TTC549 (cell line): ENCODE results near the gene ZNF483.
"Not testable (repeated sequence)": the region's sequence is repeated elsewhere in the genome, so short reads cannot be mapped to it uniquely, and the experiment has no call there.

Experiments
- FAIRE-seq: peaks from 2 replicates; lab custom pipeline; 2012; peaks lifted over from hg19 to GRCh38; lab: Jason Lieb, UNC

ZNF483 gene

DNA sequence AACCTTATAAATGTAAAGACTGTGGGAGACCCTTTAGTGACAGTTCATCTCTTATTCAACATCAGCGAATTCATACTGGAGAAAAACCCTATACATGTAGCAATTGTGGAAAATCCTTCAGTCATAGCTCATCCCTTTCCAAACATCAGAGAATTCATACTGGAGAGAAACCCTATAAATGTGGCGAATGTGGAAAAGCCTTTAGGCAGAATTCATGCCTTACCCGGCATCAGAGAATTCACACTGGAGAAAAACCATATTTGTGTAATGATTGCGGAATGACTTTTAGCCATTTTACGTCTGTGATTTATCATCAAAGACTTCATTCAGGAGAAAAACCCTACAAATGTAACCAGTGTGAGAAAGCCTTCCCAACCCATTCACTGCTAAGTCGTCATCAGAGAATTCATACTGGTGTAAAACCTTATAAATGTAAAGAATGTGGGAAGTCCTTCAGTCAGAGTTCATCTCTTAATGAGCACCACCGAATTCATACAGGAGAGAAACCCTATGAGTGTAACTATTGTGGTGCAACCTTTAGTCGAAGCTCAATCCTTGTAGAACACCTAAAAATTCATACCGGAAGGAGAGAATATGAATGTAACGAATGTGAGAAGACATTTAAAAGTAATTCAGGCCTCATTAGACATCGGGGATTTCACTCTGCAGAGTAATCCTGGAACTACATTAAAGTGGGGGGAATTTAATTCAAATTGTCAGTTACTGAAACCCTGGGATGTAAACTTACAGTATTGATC lies 17.7 kb downstream of the ZNF483 start:
- no peak for FAIRE-seq

DNA sequence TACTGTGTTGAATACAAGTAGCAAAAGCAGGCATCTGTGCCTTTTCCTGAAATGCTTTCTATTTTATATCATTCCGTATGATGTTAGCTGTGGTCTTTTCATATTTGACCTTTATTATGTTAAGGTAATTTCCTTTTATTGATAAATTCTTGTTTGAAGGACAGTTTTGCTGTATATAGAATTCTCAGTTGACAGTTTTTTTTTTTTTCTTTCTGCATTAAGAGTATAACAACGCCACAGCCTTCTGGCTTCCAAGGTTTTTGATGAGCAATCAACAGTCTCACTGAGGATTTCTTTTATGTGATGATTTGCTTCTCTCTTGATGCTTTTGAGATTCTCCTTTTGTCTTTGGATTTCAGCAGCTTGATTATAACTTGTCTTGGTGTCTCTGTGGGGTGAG lies 23.6 kb downstream of the ZNF483 start:
- FAIRE-seq = no peak

DNA sequence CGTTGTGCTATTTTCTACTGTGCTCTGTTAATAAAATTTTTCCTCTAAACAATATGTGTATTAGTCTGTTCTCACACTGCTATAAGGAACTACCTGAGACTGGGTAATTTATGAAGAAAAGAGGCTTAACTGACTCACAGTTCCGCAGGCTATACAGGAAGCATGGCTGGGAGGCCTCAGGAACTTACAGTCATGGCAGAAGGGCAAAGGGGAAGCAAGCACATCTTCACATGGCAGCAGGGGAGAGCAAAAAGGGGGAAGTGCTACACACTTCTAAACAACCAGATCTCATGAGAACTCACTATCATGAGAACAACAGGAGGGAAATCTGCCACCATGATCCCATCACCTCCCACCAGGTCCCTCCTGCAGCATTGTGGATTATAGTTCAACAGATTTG lies 30.4 kb downstream of the ZNF483 start:
- not testable (repeated sequence) for FAIRE-seq

DNA sequence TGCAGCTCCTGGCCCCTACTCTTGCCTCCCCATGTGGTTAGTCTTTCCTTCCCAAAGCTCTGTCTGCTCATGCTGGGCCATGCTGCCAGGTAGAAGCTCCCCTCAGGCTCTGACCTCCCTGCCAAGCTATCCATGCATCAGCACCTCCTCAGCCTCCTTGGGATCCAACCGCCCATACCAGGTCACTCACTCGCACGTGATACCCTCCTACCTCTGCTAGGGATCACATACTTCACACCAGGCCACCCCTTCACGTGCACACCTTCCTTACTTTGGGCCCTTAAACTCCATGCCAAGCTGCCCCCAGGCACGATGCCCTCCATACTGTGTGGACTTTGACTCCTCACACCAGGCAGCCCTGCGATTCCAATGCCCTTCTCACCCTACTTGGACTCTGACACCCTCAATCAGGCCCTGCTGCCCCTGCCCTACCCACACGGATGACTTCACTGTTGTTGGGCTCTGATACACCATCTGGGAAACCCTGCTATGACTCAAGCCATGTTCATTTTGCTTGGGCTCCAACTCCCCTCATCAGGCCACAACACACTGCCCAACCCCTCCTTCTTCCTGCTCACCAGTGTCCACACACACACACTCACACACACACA lies 34.1 kb downstream of the ZNF483 start:
- FAIRE-seq = no peak

DNA sequence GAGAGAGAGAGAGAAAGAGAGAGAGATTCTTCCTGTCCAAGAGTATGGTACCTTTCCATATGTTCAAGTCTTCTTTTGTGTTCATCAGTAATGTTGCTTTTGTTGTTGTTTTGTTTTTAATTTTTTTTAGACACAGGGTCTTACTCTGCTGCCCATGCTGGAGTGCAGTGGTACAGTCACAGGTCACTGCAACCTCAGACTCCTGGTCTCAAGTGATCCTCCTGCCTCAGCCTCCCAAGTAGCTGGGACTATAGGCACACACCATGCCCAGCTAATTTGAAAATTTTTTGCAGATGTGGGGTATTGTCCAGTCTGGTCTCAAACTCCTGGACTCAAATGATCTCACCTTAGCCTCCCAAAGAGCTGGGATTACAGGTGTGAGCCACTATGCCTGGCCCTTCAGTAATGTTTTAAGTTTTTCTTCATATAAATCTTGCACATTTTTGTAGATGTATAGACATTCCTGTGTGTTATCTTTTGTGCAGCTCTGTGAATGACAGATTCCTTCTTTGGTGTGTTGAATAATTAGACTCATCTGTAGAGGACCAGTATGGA lies 36.3 kb downstream of the ZNF483 start:
- FAIRE-seq = no peak

DNA sequence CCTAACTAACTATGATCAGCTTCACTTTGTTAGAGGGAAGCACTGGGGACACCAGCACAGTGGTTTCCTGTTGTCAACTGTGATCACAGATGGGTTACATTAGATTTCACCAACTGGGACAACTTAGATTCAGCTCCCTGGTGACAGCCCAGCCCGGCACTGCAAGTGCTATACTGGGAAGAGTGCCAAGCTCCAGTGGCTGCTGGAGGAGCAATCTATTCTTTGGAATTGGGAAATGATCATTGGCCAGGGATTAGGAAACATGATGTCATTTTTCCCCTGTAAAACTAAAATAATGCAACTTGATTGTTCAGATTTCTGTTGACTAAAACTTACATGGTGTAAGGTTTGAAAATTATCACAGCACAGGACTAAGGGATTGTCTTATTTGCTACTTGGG lies 41.3 kb downstream of the ZNF483 start:
- no peak for FAIRE-seq

DNA sequence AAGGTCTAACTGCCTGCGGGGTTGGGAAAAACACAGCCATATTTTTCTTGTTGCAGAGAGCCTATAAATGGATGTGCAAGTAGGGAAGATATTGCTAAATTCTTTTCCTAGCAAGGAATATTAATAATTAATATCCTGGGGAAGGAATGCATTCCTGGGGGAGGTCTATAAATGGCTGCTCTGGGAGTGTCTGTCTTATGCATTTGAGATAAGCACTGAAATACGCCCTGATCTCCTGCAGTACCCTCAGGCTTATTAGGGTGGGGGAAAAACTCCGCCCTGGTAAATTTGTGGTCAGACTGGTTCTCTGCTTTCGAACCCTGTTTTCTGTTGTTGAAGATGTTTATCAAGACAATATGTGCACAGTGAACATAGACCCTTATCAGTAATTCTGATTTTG lies 43.1 kb downstream of the ZNF483 start:
- not testable (repeated sequence) for FAIRE-seq

DNA sequence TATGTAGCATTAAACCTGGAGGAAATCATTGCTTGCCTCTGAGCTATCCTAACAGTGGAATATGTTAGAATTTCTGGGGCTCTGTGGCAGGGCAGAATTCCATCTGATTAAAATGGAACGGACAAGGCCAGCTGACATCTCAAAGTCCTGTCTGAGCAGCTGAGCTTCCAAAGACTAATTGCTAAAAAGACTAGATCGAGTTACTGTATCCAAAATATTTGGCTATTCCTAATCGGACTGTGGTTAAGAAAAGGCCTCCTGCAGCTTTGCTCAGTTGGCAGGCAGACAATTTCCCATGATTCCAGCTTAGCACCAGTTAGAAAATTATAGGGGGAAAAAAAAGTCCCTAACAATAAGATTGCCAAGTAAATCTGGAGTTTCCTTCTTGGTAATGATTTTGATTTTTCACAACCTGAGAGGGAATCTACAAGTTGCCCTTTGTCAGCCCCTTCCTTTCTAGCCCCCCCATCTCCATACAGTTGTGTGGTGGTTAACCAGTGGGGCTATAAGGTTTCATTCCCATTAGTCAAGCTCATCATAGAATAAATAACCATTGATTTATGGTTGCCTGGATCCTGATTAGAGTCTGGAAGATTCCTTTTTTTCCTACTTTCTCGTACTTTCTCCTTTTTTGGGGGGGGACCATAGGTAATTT lies 48.1 kb downstream of the ZNF483 start:
- FAIRE-seq = no peak

DNA sequence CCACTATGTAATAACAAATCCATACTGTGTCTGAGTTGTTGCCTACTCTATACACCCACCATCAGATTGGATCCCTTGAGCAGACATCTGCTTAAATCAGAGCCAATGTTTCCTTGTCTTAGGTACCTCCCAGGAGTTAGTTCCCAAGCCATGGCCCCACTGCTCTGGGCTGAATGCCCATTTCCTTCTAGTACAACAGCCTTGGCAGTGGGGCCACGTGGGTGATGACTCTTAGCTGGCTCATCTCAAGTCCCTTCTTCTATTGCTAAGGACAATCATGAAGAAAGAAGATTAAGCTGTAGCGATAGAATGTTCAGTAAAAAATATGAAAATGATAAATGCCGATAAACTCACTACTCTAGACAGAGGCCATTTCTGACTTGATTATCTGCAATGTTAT lies 57.9 kb downstream of the ZNF483 start:
- no peak for FAIRE-seq

DNA sequence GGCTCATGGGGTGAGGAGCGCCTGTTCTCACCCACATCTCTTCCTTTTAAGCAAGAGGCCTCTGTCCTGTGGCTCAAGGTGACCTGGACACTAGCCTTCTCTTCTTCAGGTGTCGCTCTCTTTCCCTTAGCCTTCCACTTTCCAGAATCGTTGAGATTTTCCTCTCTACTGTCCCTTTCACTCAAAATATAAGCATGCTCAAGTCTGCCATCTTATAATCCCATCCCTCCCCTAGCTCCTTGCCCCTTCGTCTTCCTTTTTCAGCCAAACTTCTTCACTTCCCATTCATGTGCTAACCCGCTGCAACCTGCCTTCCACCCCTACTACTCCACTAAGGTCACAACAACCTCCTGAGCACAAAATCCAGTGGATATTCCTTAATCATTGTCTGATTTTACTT lies 61.4 kb downstream of the ZNF483 start:
- FAIRE-seq = no peak

DNA sequence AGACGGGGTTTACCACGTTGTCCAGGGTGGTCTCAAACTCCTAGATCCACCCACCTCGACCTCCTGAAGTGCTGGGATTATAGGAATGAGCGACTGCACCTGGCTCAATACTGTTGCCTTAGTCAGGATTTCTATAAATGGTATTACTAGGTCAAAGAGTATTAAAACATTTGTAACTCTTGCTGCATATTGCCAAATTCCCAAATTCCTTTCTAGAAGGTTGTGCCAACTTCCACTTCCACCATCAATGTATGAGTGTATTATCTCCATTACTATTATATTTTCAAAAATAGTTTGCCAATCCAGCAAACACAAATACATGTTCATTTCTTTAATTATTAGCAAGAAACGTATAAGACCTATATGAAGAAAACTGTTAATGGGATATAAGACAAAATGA lies 63.9 kb downstream of the ZNF483 start:
- no peak for FAIRE-seq

DNA sequence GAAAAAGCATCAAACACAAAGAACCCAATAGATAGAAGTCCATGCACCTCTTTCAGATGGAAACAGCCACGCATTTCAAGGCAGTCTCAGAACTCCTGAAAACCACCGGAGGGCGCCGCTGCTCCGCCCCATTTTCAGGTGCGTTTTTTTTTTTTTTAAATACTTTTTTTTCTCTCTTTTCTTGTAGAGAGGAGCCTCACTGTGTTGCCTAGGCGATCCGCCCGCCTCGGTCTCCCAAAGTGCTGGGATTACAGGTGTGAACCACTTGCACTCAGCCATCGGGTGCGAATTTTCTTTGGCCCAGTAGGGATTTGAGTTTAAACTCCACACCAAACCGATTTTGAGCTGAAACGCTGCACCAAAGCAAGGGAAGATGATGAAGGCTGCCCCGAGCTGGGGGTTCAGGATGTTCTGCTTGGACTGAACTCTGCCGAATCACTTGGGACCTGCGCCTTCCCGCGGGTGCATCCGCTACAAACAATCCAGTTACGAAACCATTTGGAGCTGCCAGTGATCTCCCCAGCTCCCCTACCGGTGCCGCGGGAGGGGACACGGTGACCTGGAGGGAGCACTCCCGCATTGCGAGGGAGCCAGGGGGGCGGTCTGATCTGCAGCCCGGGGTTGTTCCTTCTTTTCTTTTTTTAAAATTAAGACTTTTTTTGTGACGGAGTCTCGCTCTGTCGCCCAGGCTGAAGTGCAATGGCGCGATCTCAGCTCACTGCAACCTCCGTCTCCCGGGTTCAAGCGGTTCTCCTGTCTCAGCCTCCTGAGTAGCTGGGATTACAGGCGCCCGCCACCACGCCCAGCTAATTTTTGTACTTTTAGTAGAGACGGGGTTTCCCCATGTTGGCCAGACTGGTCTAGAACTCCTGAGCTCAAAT lies 73.1 kb downstream of the ZNF483 start:
- no peak for FAIRE-seq

DNA sequence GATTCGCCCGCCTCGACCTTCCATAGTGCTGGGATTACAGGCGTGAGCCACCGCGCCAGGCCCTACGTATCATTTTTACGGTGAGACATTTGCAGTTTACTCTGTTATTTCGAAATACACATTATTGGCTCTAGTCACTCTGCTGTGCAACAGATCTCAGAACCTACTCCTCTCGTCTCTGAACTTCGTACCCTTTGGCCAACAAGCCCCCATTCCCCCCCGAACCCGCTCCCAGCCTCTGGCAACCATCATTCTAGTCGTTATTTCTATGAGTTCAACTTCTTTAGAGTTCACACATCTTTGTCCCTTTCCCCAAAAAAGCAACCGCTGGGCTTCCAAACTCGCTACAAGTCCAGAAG lies 73.7 kb downstream of the ZNF483 start:
- FAIRE-seq = no peak

DNA sequence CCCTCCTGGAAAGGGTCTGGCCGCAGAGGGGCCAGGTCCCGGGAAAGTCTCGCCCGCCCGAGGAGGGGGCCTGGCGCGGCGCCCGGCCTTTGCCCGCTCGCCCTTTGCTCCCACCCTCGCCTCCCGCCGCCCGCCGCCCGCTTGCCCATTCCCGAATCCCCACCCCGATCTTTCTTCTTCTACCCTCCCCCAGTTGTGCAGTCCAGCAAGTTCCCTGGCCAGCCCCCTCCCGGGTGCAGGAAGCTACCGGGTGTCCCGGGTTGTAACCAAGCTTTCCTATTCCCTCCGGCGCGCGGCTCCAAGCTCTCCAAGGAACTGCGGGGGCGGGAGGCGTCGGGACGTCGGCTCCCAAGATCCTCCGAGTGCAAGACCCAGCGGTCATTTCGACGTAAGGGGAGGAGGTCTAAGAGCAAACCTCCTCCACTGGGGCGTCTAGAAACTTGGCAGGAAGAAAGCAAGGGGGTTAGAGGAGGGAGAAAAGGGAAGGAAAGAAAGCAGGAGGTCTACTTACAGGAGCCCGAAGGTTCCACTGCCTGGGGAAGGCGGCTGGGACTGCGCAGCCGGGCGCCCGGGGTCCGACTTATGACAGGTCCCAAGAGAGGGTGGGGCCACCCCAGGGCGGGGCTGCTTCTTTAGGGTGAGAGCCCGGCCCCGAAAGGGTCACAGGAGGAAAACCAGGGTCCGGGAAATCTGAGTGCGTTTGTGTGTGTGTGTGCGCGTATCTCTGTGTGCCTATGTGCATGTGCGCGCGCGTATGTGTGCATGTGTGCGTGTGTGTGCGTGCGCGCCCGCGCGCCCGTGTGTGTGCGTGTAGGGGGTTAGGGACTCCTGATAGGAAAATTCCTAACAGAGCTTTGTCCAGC lies 74.3 kb downstream of the ZNF483 start, which contains the start of gene PTGR1:
Gene PTGR1 (minus strand): TSS at position 556 of the 863 bp plus-strand sequence. CDS start 2,225 bp downstream, outside the sequence.
- FAIRE-seq = no peak

DNA sequence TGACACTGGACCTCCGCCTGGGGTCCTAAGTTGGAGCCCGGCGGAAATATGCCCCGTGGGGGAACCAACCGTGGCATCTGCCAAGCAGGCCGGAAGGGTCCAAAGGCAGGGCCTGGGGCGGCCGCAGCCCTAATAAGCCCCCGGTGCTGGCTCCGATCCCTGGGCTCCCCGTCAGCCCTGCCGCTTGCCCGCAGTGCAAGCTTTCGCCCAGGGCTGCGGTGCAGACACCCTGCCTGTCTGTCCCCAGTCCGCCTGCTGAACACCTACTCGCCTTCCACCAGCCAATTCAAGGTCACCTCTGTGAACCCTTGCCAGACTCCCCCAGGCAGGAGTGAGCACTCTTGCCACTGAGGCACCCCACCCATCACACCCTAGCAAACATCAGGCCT lies 75.0 kb downstream of the ZNF483 start:
- FAIRE-seq = no peak

DNA sequence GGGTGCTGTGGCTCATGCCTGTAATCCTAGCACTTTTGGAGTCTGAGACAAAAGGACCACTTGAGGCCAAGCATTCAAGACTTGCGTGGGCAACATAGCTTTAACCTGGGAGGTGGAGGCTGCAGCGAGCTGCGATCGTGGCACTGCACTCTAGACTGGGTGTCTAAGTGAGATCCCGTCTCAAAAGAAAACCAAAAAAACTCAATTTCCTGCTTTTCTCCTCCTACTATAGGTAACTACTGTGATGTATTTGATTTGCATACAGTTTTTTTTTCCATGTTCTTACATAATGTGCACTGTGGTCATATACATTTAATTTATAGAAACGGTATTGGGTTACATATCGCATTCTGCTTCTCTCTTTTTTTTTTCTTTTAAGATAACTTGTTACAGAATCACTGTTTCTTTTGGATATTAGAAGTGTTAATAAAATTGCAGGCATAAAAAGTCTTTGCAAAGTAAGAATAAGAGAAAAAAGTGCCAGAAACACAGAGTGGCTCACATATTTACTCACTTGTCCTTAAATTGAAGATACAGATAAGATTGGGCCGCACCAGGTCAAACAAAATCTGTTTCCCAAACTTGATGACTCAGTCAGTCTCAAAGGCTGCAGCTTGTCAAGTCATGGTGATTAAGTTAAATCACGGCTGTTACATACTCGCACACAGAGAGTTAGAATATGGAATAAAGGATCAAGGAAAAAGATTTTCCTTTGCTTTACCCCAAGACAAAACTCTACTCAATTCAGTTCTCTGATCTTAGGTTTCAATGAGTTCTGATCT lies 76.4 kb downstream of the ZNF483 start:
- no peak for FAIRE-seq

DNA sequence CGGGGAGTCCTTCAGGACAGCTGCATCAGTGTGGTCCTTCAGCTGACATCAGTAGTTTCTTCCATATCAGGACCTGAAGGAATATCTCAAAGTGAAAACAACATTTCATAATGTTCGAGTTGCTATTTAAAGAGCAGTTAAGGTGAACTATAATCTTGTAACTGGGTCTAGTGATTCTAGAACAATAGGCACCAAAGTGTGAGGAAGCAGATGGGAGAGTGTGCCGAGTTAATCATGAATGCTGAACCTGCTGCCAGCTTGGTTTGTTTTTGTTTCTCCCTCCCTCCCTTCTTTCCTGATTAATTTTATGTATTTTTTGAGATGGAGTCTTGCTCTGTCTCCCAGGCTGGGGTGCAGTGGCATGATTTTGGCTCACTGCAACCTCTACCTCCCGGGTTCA lies 78.1 kb downstream of the ZNF483 start:
- FAIRE-seq = no peak

DNA sequence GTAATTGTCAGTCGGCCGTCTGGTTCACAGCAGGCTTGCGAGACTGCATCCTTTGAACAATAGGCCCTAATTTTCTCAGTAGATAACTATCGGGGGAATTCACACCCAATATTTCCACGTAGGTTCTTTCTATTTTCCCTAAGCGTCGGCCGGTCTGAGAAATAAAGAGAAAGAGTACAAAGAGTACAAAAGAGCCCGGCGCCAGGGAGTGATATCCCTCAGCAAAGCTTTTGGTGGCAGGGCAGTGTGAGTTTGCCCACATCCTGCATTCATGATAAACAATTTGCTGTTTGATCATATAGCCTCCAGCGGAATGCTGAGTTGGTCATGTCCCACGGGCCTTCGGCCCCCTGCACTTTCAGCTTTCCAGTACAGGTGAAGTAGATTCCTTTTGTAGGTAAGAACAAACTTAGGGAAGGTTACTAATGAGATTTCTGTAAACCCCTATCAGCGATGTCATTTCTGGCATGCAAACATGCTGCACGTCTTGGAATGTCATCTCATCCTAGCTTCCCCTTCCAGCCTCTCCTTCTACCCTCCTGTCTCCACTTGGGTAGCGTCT lies 79.2 kb downstream of the ZNF483 start:
- FAIRE-seq = no peak

DNA sequence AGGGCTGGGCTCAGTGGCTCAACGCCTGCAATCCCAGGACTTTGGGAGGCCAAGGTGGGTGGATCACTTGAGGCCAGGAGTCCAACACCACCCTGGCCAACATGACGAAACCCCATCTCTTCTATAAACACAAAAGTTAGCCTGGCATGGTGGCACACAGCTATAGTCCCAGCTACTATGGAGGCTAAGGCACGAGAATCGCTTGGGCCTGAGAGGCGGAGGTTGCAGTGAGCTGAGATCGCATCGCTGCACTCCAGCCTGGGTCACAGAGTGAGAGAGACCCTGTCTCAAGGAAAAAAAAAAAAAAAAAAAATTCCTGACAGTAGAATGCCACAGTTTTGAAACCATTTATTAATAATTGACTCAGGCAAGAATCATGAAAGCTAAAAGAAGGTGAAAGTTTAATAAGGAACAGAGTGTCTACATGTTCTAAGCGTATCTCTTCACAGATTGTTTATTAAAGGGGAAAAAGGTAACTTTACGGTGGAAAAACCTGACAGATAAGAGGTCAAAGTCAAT lies 80.1 kb downstream of the ZNF483 start:
- no peak for FAIRE-seq

DNA sequence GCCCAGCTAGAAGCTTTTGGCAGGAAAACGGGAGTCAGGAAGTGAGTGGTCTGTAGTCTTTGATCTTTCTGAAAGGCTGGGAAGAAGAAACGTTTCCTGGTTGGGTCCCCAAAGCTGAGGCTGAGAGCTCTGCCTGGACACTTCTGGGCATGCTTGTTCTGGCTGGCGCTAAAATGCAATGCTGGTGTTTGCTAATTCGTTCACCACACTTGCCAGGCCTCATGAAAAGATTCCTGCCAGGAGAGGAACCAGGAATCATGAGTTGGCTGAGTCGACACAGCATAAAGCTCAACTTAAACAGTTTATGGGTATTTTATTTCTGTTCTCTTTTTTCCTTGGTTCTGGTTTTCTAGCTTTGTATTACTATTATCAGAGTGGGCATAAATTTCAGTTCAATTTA lies 85.2 kb downstream of the ZNF483 start:
- no peak for FAIRE-seq
